Nephron progenitor cell (in vitro differentiated cells): ENCODE results near the gene PTPDC1.

Experiments used
- DNase-seq: peaks from one replicate; pipeline ENCODE4 v3.0.0; 2021
- H3K27ac Mint-ChIP-seq: 2 replicates; pipeline ENCODE4 v1.8.0; 2021; ENCODE audit warnings: mild to moderate bottlenecking, moderate library complexity, mixed read lengths
- H3K27me3 Mint-ChIP-seq: 2 replicates; pipeline ENCODE4 v1.8.0; 2021; ENCODE audit warnings: mild to moderate bottlenecking, low read depth, mixed read lengths; ENCODE audit not compliant: poor library complexity
- H3K36me3 Mint-ChIP-seq: 2 replicates; pipeline ENCODE4 v1.8.0; 2021; ENCODE audit warnings: low read depth, mixed read lengths
- H3K4me1 Mint-ChIP-seq: 2 replicates; pipeline ENCODE4 v1.8.0; 2021; ENCODE audit warnings: mixed read lengths
- H3K4me3 Mint-ChIP-seq: 2 replicates; pipeline ENCODE4 v1.8.0; 2021; ENCODE audit warnings: mild to moderate bottlenecking, moderate library complexity, mixed read lengths
- H3K9me3 Mint-ChIP-seq: 2 replicates; pipeline ENCODE4 v1.8.0; 2021; ENCODE audit warnings: mild to moderate bottlenecking, moderate library complexity, mixed read lengths
- CTCF ChIP-seq: fragments of 200-600 bp; sonication (generic); IDR thresholded peaks from 2 replicates; pipeline ENCODE4 v1.5.0; 2021; ENCODE audit warnings: antibody characterized with exemption

Gene PTPDC1

GRCh38 chr9:94148419-94148818 lies 64.2 kb downstream of the PTPDC1 start:
- Mint-ChIP-seq H3K4me3 (no peak overlapping the region), H3K9me3 (no peaks in the 10 kb centered on the region), H3K4me1 (peaks cover 46% of the 10 kb centered on the region), H3K36me3 (no peaks in the 10 kb centered on the region), H3K27ac (no peak overlapping the region), H3K27me3 (peaks cover 6% of the 10 kb centered on the region)
- DNase-seq, result no peak
- no peak for TF ChIP-seq CTCF

- Mint-ChIP-seq H3K27ac (peak overlapping the region; percentile 95), H3K9me3 (peaks cover 6% of the 10 kb centered on the region), H3K4me3 (no peak overlapping the region), H3K4me1 (peaks cover 46% of the 10 kb centered on the region), H3K36me3 (no peaks in the 10 kb centered on the region), H3K27me3 (peaks cover 6% of the 10 kb centered on the region)
- no peak for DNase-seq
- TF ChIP-seq CTCF, result no peak
These were observed 65.4 kb downstream of the PTPDC1 start for GRCh38 chr9:94149696-94150095.

GRCh38 chr9:94150279-94150828 lies 66.1 kb downstream of the PTPDC1 start:
- Mint-ChIP-seq H3K27ac (peak overlapping the region; percentile 24), H3K36me3 (no peaks in the 10 kb centered on the region), H3K9me3 (peaks cover 7% of the 10 kb centered on the region), H3K27me3 (peaks cover 8% of the 10 kb centered on the region), H3K4me3 (no peak overlapping the region), H3K4me1 (peaks cover 46% of the 10 kb centered on the region)
- TF ChIP-seq CTCF, result no peak
- no peak for DNase-seq

- H3K27ac Mint-ChIP-seq, result peak overlapping the region; percentile 92
- peaks cover 8% of the 10 kb centered on the region for H3K27me3 Mint-ChIP-seq
- no peak for TF ChIP-seq CTCF
- H3K4me1 Mint-ChIP-seq, result peaks cover 46% of the 10 kb centered on the region
- no peak for DNase-seq
- H3K36me3 Mint-ChIP-seq, result no peaks in the 10 kb centered on the region
- no peak overlapping the region for H3K4me3 Mint-ChIP-seq
- peaks cover 7% of the 10 kb centered on the region for H3K9me3 Mint-ChIP-seq
These were observed 66.8 kb downstream of the PTPDC1 start for GRCh38 chr9:94150890-94151650.

DNA sequence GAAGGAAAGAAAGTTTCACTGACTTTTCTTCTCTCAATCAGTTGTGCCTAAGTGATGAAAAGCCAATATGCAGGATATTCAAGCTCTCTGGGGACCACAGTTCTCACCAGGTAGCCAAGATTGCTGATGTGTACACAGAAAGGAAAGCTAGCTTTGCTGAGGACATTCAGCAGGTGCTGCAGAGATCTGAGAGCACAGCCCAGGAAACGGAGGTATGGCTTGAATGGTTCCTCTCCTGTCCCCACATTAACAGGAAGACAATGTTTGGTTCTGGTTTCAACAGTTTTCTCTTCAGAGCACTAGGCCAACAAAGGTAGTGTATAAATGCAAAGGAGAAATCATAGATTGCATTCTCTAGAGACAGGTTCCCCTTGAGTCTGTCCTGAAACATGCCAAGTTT lies 69.6 kb downstream of the PTPDC1 start:
- no peak for DNase-seq
- TF ChIP-seq CTCF, result no peak
- Mint-ChIP-seq H3K4me3 (no peak overlapping the region), H3K27ac (no peak overlapping the region), H3K4me1 (peaks cover 38% of the 10 kb centered on the region), H3K27me3 (peaks cover 4% of the 10 kb centered on the region), H3K36me3 (no peaks in the 10 kb centered on the region), H3K9me3 (peaks cover 7% of the 10 kb centered on the region)
